Immature natural killer cell (primary cell): ENCODE data around the gene PCAT7. TPM values are rescaled to one million over a fixed set of nuclear protein-coding genes. Genes with fewer than 3 reads are reported as not detected.
"Not testable (repeated sequence)": the region's sequence is repeated elsewhere in the genome, so short reads cannot be mapped to it uniquely, and the experiment has no call there.

Experiments
- DNase-seq, 3 donors: peaks; one replicate each; pipeline ENCODE4 v3.0.0; 2022; ENCODE audit warnings: mixed read lengths in 1 of 3
- H3K27ac Mint-ChIP-seq, 6 donors: one replicate each; pipeline ENCODE4 v1.8.0; 2020; ENCODE audit warnings: mixed read lengths in 6 of 6, mild to moderate bottlenecking in 5 of 6, inconsistent platforms in 4 of 6, moderate library complexity in 3 of 6
- H3K27me3 Mint-ChIP-seq, 3 donors: one replicate each; pipeline ENCODE4 v1.8.0; 2020 to 2021; ENCODE audit warnings: low read depth in 3 of 3, mild to moderate bottlenecking in 3 of 3, mixed read lengths in 3 of 3, moderate library complexity in 3 of 3, inconsistent platforms in 1 of 3
- H3K36me3 Mint-ChIP-seq, 3 donors: one replicate each; pipeline ENCODE4 v1.8.0; 2020; ENCODE audit warnings: mixed read lengths in 3 of 3, inconsistent platforms in 2 of 3, mild to moderate bottlenecking in 2 of 3
- H3K4me1 Mint-ChIP-seq, 2 donors: one replicate each; pipeline ENCODE4 v1.8.0; 2020; ENCODE audit warnings: inconsistent platforms in 2 of 2, mild to moderate bottlenecking in 2 of 2, mixed read lengths in 2 of 2, moderate library complexity in 1 of 2
- H3K4me3 Mint-ChIP-seq, 5 donors: one replicate each; pipeline ENCODE4 v1.8.0; 2020; ENCODE audit warnings: mild to moderate bottlenecking in 5 of 5, mixed read lengths in 5 of 5, inconsistent platforms in 3 of 5, moderate library complexity in 3 of 5
- H3K9me3 Mint-ChIP-seq, 6 donors: one replicate each; pipeline ENCODE4 v1.8.0; 2020; ENCODE audit warnings: mild to moderate bottlenecking in 6 of 6, mixed read lengths in 6 of 6, inconsistent platforms in 4 of 6, moderate library complexity in 3 of 6
- polyA plus RNA-seq, 3 donors: library from polyadenylated mRNA; unstranded; fragments of 300-500 nt; fragmentation: Illumina TruSeq; gene quantifications; one replicate each; pipeline ENCODE4 v1.2.3, GENCODE V29; 2021

Gene PCAT7
- polyA plus RNA-seq, 3 donors from 2014 or later: not detected

GRCh38 chr9:94534901-94535300 lies 20.0 kb upstream of the PCAT7 start:
- Mint-ChIP-seq H3K4me3 (no peak overlapping the region), H3K4me1 (no peaks in the 10 kb centered on the region), H3K36me3 (no peaks in the 10 kb centered on the region), H3K27ac (no peak overlapping the region), H3K27me3 (peaks cover 3 to 7% (median 4%) of the 10 kb centered on the region in 3 donors), H3K9me3 (no peaks in the 10 kb centered on the region)
- no peak for DNase-seq

GRCh38 chr9:94538908-94539307 lies 16.0 kb upstream of the PCAT7 start:
- no peak overlapping the region for H3K27ac Mint-ChIP-seq
- H3K27me3 Mint-ChIP-seq: peaks cover 1 to 9% (median 2%) of the 10 kb centered on the region in 3 donors
- H3K4me3 Mint-ChIP-seq: no peak overlapping the region
- no peak for DNase-seq
- H3K9me3 Mint-ChIP-seq: no peaks in the 10 kb centered on the region
- no peaks in the 10 kb centered on the region for H3K4me1 Mint-ChIP-seq
- H3K36me3 Mint-ChIP-seq: no peaks in the 10 kb centered on the region

- H3K4me3 Mint-ChIP-seq, H3K4me1 Mint-ChIP-seq, H3K9me3 Mint-ChIP-seq: not testable (repeated sequence)
Measured at GRCh38 chr9:94544335-94544734, 10.5 kb upstream of the PCAT7 start.

GRCh38 chr9:94545940-94546339 lies 8.9 kb upstream of the PCAT7 start:
- no peaks in the 10 kb centered on the region for H3K4me1 Mint-ChIP-seq
- H3K36me3 Mint-ChIP-seq: no peaks in the 10 kb centered on the region
- peaks cover 0 to 14% (median 2%) of the 10 kb centered on the region in 3 donors for H3K27me3 Mint-ChIP-seq
- DNase-seq: no peak
- no peak overlapping the region for H3K4me3 Mint-ChIP-seq
- H3K9me3 Mint-ChIP-seq: no peaks in the 10 kb centered on the region
- no peak overlapping the region for H3K27ac Mint-ChIP-seq

More at GRCh38 chr9:94544335-94544734, 10.5 kb upstream of the PCAT7 start:
- peaks cover 0 to 15% (median 1%) of the 10 kb centered on the region in 3 donors for H3K27me3 Mint-ChIP-seq
- DNase-seq, H3K27ac Mint-ChIP-seq, H3K36me3 Mint-ChIP-seq: not testable (repeated sequence)

GRCh38 chr9:94553029-94553938 lies 1.6 kb upstream of the PCAT7 start:
- no peaks in the 10 kb centered on the region for H3K9me3 Mint-ChIP-seq
- no peak overlapping the region for H3K4me3 Mint-ChIP-seq
- no peak overlapping the region for H3K27ac Mint-ChIP-seq
- H3K27me3 Mint-ChIP-seq: peaks cover 2 to 10% (median 7%) of the 10 kb centered on the region in 3 donors
- DNase-seq: no peak
- no peaks in the 10 kb centered on the region for H3K4me1 Mint-ChIP-seq
- no peaks in the 10 kb centered on the region for H3K36me3 Mint-ChIP-seq

- Mint-ChIP-seq H3K36me3 (no peaks in the 10 kb centered on the region), H3K4me1 (no peaks in the 10 kb centered on the region), H3K27ac (no peak overlapping the region), H3K4me3 (no peak overlapping the region), H3K27me3 (peaks cover 2 to 10% (median 9%) of the 10 kb centered on the region in 3 donors), H3K9me3 (no peaks in the 10 kb centered on the region)
- no peak for DNase-seq
Measured at GRCh38 chr9:94554078-94554438, 825 bp upstream of the PCAT7 start.

- H3K27ac Mint-ChIP-seq: no peak overlapping the region
Measured at GRCh38 chr9:94557376-94557775, 2.5 kb downstream of the PCAT7 start.

GRCh38 chr9:94560237-94560636 lies 5.4 kb downstream of the PCAT7 start:
- H3K27me3 Mint-ChIP-seq: peaks cover 2 to 8% (median 3%) of the 10 kb centered on the region in 3 donors
- no peak overlapping the region for H3K4me3 Mint-ChIP-seq
- H3K9me3 Mint-ChIP-seq: no peaks in the 10 kb centered on the region
- DNase-seq: no peak
- no peaks in the 10 kb centered on the region for H3K4me1 Mint-ChIP-seq
- no peaks in the 10 kb centered on the region for H3K36me3 Mint-ChIP-seq
- H3K27ac Mint-ChIP-seq: no peak overlapping the region

More at GRCh38 chr9:94557376-94557775, 2.5 kb downstream of the PCAT7 start:
- DNase-seq: no peak
- Mint-ChIP-seq H3K4me3 (no peak overlapping the region), H3K36me3 (no peaks in the 10 kb centered on the region), H3K9me3 (no peaks in the 10 kb centered on the region), H3K4me1 (no peaks in the 10 kb centered on the region), H3K27me3 (peaks cover 6 to 9% (median 8%) of the 10 kb centered on the region in 3 donors)

GRCh38 chr9:94563548-94563947 lies 8.7 kb downstream of the PCAT7 start:
- Mint-ChIP-seq H3K4me3 (no peak overlapping the region), H3K4me1 (no peaks in the 10 kb centered on the region), H3K27ac (no peak overlapping the region), H3K27me3 (peaks cover 0 to 8% (median under 1%) of the 10 kb centered on the region in 3 donors), H3K9me3 (no peaks in the 10 kb centered on the region), H3K36me3 (no peaks in the 10 kb centered on the region)
- no peak for DNase-seq

GRCh38 chr9:94564279-94564678 lies 9.4 kb downstream of the PCAT7 start:
- H3K36me3 Mint-ChIP-seq, H3K4me3 Mint-ChIP-seq, DNase-seq, H3K9me3 Mint-ChIP-seq, H3K27ac Mint-ChIP-seq, H3K27me3 Mint-ChIP-seq, H3K4me1 Mint-ChIP-seq: not testable (repeated sequence)

- H3K4me1 Mint-ChIP-seq: no peaks in the 10 kb centered on the region
- H3K36me3 Mint-ChIP-seq: no peaks in the 10 kb centered on the region
- no peak for DNase-seq
- H3K9me3 Mint-ChIP-seq: no peaks in the 10 kb centered on the region
- no peak overlapping the region for H3K27ac Mint-ChIP-seq
- peaks cover 2 to 7% (median 3%) of the 10 kb centered on the region in 3 donors for H3K27me3 Mint-ChIP-seq
- H3K4me3 Mint-ChIP-seq: no peak overlapping the region
Measured at GRCh38 chr9:94566550-94566949, 11.7 kb downstream of the PCAT7 start.

- no peak overlapping the region for H3K4me3 Mint-ChIP-seq
- H3K9me3 Mint-ChIP-seq: no peaks in the 10 kb centered on the region
- H3K4me1 Mint-ChIP-seq: no peaks in the 10 kb centered on the region
- peaks cover 2 to 7% (median 2%) of the 10 kb centered on the region in 3 donors for H3K27me3 Mint-ChIP-seq
- no peak overlapping the region for H3K27ac Mint-ChIP-seq
- no peaks in the 10 kb centered on the region for H3K36me3 Mint-ChIP-seq
- DNase-seq: no peak
Measured at GRCh38 chr9:94567271-94567670, 12.4 kb downstream of the PCAT7 start.

GRCh38 chr9:94568250-94568889 lies 13.5 kb downstream of the PCAT7 start:
- Mint-ChIP-seq H3K27me3 (peaks cover 2 to 7% (median 5%) of the 10 kb centered on the region in 3 donors), H3K36me3 (no peaks in the 10 kb centered on the region), H3K27ac (no peak overlapping the region), H3K4me3 (no peak overlapping the region), H3K9me3 (no peaks in the 10 kb centered on the region), H3K4me1 (no peaks in the 10 kb centered on the region)
- DNase-seq: no peak

- Mint-ChIP-seq H3K9me3 (no peaks in the 10 kb centered on the region), H3K4me1 (no peaks in the 10 kb centered on the region)
Measured at GRCh38 chr9:94568972-94569712, 14.3 kb downstream of the PCAT7 start.

More at GRCh38 chr9:94568972-94569712, 14.3 kb downstream of the PCAT7 start:
- no peak overlapping the region for H3K4me3 Mint-ChIP-seq
- H3K27me3 Mint-ChIP-seq: peaks cover 2 to 8% (median 7%) of the 10 kb centered on the region in 3 donors
- no peak for DNase-seq
- H3K36me3 Mint-ChIP-seq: no peaks in the 10 kb centered on the region
- H3K27ac Mint-ChIP-seq: no peak overlapping the region
